NCI-H1436 treated with DMSO at 0.1 percent for 48 hours (cell line): ENCODE data around the gene B3GNT9.
A peak's percentile ranks its signal among the peaks of the same experiment; 100 is the strongest.

Source experiments
- DNase-seq: peaks from one replicate; lab custom pipeline; 2025; lab: John Stamatoyannopoulos, UW

Gene B3GNT9

GRCh38 chr16:67184995-67185650 lies 34.3 kb upstream of the B3GNT9 start:
- no peak for DNase-seq

DNA sequence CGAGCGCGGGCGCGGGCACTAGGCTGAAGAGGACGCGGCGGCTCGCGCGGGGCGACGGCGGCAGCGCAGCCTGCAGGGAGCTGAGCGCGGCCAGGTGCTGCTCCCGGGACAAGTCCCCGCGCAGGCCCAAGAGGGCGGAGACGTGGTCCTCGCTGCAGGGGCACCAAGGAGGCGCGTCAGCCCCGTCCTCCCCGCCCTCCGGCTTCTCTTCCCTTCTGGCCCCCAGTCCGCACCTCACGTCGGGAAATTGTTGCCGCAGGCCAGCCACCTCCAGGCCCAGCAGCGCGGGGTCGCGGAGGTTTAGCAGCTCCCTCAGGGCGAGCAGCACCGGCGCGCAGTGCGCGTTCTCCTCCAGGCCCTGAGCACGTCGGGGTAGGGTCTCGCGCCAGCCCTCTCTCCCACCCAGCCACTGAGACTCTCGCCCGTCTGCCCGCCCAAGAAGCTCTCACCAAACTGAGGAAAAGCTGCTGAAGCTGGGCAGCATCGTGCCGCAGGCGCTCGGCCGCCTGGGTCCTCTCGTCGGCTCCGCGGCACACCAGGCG lies 33.7 kb upstream of the B3GNT9 start:
- DNase-seq, result no peak

GRCh38 chr16:67183627-67184452 lies 33.0 kb upstream of the B3GNT9 start, which contains the start of gene MATCAP1:
Gene MATCAP1 (minus strand): TSS chr16:67183963. CDS start chr16:67180610, 3,353 bp downstream.
- DNase-seq, result peak; percentile 96

DNA sequence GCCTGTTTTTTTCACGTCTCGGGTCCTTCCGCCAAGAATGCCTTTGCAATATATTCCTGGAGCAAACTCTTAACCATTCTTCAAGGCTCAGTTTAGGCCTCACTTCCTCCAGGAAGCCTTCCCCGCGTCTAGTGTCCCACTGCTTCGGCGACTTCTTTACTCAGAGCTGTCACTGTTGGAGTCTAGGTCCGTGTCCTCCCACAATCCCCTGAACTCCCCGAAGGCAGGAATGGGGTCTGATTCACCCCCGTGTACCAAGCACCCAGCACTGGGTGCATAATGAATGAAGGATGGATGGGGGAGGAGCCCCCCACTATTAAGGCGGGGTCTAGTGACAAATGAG lies 32.5 kb upstream of the B3GNT9 start:
- no peak for DNase-seq

DNA sequence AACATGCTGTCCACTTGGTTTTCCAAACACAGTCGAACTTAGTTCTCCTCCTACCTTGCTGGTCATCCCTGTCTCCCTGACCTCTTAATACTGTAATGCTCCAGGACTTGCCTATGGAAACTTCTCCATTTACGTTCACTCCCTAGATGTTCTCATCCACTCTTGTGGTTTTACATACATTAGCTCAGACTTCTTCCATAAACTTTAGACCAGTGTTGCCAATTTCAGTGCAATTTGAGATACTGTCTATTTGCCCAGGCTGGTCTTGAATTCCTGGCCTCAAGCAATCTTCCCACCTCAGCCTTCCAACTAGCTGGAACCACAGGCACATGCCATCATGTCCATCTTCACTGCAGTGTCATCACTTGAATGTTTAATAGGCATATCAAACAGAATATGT lies 31.5 kb upstream of the B3GNT9 start:
- no peak for DNase-seq

DNA sequence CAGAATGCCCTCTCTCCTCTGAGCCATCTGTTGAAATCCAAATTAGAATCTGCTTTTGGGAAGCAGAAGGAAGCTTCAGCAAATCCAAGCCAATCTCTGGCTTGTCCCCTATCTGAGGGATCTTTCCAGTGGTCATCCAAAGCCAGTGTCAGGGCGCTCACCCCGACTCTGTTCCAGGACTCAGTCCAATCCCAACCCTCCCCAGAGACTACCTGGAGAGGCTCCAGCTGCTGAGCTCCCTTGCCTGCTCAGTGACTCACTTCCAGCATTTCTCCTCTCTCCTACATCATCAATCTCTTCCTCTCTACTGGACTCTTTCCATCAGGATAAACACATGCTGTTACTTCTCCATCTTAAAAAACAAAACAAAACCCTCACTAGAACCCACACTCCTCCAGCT lies 30.5 kb upstream of the B3GNT9 start:
- no peak for DNase-seq

DNA sequence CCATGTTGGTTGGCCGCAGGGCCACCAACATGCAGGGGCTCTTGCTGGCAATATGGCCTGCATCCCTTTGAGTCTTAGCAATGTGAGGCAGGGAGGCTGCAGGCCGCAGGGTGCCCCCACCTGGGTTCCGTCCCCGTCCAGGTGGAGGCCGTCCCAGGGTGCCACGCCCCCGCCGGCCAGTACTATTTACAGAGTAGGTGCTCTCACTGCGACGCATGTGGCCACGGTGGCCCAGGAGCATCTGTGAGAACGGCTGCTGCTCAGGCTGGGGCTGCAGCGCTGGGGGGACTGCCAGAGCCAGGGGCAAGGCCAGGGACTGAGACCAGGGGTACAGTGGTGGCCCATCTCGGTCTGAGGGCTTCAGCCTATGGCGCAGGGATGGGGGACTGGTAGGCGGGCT lies 29.4 kb upstream of the B3GNT9 start:
- DNase-seq, result no peak

- DNase-seq, result no peak
Measured at GRCh38 chr16:67179421-67180080, 28.8 kb upstream of the B3GNT9 start.

DNA sequence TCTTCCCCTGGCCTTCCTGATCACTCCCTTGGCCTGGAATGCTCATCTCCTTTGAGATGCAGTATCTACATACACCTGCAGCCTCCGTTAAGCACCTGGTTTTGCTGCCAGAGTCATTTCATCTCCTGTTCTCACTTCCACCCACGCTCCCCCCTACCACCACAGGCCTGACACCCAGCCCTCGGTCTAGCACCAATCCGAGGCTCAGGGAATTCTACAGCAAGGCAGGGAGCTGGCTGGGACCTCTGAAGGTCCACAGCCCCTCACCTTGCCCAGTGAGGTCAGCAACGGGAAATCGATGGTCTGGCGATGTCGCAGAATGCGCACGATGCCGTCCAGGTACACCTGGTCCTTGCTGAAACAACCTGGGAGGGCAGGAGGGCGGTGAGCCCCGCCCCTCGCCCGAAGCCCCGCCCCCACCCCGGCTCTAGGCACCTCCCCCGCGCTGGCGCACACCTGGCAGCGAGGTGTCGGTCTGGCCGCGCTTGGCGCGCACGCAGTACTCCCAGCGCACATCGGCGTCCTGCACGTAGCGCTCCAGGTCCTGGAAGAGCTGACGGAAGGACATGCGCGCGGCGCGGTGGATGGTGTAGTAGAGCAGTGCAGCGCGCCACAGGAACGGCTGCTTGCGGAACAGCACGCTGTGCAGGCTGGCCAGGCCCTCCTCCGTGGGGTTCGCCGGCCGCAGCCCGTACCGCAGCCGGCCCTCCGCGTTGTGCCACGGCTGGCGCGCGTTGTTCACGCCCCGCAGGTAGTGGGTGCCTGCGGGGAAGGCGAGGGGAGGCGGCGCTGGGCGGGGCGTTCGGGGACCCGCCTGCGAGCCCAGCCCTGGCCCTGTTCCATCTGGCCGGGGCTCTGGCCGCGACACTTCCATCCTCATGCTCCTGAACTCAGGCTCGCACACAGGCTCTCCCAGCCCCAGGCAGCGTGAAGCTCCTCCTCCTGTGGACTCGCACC lies 27.2 kb upstream of the B3GNT9 start:
- no peak for DNase-seq

- no peak for DNase-seq
Measured at GRCh38 chr16:67176662-67177061, 25.9 kb upstream of the B3GNT9 start.

DNA sequence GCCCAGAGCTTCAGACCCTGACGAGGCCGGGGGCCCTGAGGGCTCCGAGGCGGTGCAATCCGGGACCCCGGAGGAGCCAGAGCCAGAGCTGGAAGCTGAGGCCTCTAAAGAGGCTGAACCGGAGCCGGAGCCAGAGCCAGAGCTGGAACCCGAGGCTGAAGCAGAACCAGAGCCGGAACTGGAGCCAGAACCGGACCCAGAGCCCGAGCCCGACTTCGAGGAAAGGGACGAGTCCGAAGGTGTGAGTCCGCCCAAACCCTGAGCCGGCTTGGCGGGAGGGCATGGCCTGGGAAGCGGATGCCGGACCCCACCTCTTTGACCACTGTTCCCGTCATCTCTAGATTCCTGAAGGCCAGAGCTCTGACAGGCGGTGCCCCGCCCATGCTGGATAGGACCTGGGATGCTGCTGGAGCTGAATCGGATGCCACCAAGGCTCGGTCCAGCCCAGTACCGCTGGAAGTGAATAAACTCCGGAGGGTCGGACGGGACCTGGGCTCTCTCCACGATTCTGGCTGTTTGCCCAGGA lies 24.0 kb upstream of the B3GNT9 start:
- DNase-seq, result no peak

- no peak for DNase-seq
Measured at GRCh38 chr16:67173808-67174705, 23.3 kb upstream of the B3GNT9 start.

DNA sequence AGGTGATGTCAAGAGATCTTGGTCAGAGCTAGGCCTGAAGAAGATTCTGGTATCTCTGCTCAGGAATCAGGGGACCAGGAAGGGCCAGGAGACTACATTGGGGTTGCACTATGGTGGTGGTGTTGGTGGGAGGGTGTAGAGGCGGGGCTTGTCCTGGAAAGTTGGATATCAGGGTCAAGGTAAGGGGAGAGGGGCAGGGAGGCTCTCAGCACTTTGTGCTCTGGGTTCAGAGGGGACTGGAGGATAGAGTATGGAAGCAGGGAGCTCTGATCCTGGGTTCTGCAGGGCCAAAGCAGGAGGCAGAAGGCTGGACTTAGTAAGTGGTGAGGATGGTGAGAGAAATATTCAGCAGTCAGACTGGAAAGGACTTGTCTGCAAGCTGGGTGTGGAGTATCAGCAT lies 22.5 kb upstream of the B3GNT9 start:
- no peak for DNase-seq

GRCh38 chr16:67170949-67171649 lies 20.3 kb upstream of the B3GNT9 start:
- DNase-seq, result no peak

GRCh38 chr16:67170168-67170948 lies 19.6 kb upstream of the B3GNT9 start, which contains the start of gene NOL3:
Gene NOL3 (plus strand): TSS chr16:67170538.
- DNase-seq, result no peak

- DNase-seq, result peak; percentile 31
Measured at GRCh38 chr16:67169642-67170167, 18.9 kb upstream of the B3GNT9 start.

GRCh38 chr16:67169011-67169451 lies 18.2 kb upstream of the B3GNT9 start:
- DNase-seq, result no peak

DNA sequence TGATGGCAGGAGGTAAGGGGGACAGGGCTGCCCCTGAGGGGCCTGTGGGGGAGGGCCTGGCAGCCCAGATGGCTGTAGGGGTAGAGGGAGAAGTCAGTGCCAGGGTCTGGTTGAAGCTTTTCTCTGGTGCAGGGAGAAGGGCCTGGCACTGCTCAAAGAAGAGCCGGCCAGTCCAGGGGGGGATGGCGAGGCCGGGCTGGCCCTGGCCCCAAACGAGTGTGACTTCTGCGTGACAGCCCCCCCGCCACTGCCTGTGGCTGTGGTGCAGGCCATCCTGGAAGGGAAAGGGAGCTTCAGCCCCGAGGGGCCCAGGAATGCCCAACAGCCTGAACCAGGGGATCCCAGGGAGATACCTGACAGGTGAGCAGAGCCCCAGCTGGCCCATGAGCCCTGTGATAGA lies 16.8 kb upstream of the B3GNT9 start:
- no peak for DNase-seq
